ENCODE results near the gene NOX4.
"Not testable (repeated sequence)": the region's sequence is repeated elsewhere in the genome, so short reads cannot be mapped to it uniquely, and the experiment has no call there.

The NOX4 gene

DNA sequence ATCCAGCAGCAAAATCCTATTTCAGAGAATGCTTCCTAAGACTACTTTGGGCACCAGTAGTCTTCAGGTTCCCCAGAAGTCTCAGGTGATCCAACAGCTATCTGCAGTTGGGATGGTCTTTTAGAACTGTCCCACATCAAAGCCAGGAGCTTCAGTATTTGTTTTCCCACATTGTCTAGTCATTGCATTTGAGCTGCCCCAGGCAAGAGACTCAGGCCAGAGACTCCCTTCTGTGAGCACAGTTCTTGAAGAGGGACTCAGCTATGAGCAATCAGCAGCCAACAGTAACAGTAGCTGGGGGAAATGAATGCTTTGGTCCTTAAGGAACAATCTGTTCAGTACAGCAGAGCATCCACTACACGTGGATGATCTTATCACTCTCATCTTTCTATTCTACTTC, 188.1 kb downstream of the NOX4 start:
- not testable (repeated sequence) for DNase-seq (ENCODE audit: low spot score)

GRCh38 chr11:89295023-89295422, 196.2 kb downstream of the NOX4 start:
- not testable (repeated sequence) for DNase-seq (ENCODE audit: low spot score)

DNA sequence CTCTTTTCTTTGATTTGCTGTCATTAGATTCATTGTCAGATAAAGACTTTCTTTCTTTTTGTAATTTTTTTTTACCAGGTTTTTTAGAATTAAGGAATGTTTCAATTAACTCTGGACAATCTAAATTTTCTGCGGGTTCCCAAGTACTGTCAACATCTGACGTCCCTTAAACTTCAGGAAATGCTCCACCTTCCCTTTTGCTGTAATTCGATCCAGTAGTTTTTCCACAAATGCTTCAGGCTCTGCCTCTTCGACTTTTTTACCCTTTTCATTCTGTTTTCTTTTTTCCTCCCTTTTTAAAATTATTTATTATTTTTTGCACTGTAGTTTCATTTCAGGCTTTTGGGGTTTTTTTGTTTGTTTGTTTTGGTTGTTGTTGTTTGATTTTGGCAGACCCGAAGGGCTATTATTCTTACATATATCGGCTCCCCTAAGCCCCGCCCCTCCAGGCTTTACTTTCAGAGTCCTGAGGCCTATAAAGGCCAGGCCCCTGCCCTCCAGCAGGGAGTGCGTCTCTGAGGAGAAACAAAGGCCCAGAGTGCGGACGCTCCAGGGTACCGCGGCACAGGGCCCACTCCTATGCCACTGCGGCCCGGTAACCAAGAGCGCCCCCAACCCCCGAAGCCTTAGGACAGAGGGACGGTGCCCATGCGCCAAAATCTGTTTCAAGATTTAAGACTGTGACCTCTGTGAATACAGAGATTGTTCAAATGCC, 197.1 kb downstream of the NOX4 start:
- DNase-seq (ENCODE audit: low spot score): no peak

GRCh38 chr11:89288004-89288403, 203.2 kb downstream of the NOX4 start:
- not testable (repeated sequence) for DNase-seq (ENCODE audit: low spot score)

- DNase-seq (ENCODE audit: low spot score): not testable (repeated sequence)
Measured at GRCh38 chr11:89286601-89287000, 204.6 kb downstream of the NOX4 start.

DNA sequence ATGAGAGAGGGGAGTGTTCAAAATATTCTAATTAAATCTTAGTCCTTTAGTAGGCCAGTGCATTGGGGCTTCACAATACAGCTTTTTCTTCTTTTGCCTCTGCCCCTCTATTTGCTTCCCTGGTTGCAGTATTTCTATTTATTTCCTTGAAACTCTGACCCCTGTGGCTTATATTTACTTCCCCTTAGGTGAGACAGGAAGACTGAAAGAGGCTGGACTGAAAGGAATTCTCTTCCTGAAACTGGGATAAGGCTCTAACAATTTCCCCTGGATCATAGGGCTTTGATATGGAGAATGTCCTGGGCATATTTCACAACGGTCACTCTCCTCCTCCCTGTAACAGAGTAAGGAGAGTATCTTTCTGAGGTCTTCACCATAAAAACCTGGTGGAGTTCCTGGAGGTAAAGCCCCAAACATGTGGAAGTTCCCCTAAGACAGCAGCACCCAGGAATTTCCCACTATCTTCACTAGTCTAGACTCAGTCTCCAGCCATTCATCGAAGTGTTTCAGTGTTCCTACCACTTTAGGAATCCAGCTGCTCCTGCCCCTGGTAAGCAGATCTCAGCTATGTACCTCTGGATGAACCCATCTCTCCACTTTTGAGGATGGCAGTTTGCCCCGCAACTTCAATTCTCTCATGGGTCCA, 210.0 kb downstream of the NOX4 start:
- DNase-seq (ENCODE audit: low spot score): not testable (repeated sequence)

- no peak for DNase-seq (ENCODE audit: low spot score)
Measured at GRCh38 chr11:89279176-89279575, 212.0 kb downstream of the NOX4 start.

DNA sequence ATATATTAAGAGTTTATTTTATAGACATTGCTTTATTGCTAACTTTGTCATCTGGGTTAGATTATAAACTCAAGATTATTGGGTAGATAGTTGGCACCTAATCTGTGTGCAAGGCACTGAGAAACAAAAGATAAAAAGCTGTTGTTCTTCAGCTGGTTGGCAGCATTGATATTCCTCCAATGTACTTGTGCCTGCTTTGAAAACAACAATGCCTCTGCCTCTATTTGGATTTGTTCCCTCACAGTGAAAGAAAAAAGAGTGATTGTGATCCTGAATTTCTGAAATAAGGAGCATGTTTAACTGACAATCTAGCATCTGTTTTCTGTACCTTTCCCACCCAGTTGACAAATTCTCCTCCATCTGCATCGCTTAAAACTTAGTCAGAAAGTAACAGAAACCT, 215.2 kb downstream of the NOX4 start:
- no peak for DNase-seq (ENCODE audit: low spot score)

All from CD4-positive, alpha-beta T cell treated with Interleukin-15 for 4 hours (primary cell).